Loucy (cell line): Measurements from ENCODE around the gene BAK1.
"Not testable (repeated sequence)": the region's sequence is repeated elsewhere in the genome, so short reads cannot be mapped to it uniquely, and the experiment has no call there.

Source experiments
- H2AFZ ChIP-seq: fragments of 200-600 bp; sonication (generic); 2 replicates; pipeline ENCODE4 v1.6.0; 2016; ENCODE audit warnings: antibody characterized with exemption, mild to moderate bottlenecking, low read length, moderate library complexity
- H3F3A ChIP-seq: fragments of 200-600 bp; 2 replicates; pipeline ENCODE4 v1.6.0; 2016; ENCODE audit warnings: antibody characterized with exemption, low read depth, mild to moderate bottlenecking
- H3K27me3 ChIP-seq: fragments of 200-600 bp; sonication (generic); 2 replicates; pipeline ENCODE4 v1.6.1; 2014; ENCODE audit warnings: low read length, mild to moderate bottlenecking; ENCODE audit not compliant: insufficient read depth, poor library complexity, severe bottlenecking
- H3K36me3 ChIP-seq: fragments of 200-600 bp; sonication (generic); 2 replicates; pipeline ENCODE4 v1.6.1; 2016; ENCODE audit warnings: low read length; ENCODE audit not compliant: insufficient read depth
- H3K4me1 ChIP-seq: fragments of 200-600 bp; sonication (generic); 2 replicates; pipeline ENCODE4 v1.5.1; 2014; ENCODE audit warnings: low read length, mild to moderate bottlenecking; ENCODE audit not compliant: insufficient read depth, poor library complexity, severe bottlenecking
- H3K4me2 ChIP-seq: fragments of 200-600 bp; sonication (generic); 2 replicates; pipeline ENCODE4 v1.6.0; 2014; ENCODE audit warnings: antibody characterized with exemption, low read length, low read depth, mild to moderate bottlenecking; ENCODE audit not compliant: poor library complexity, severe bottlenecking
- H3K4me3 ChIP-seq: fragments of 200-600 bp; sonication (generic); 2 replicates; pipeline ENCODE4 v1.5.1; 2014; ENCODE audit warnings: low read length, mild to moderate bottlenecking, mixed read lengths; ENCODE audit not compliant: poor library complexity, severe bottlenecking
- H3K79me2 ChIP-seq: fragments of 200-600 bp; sonication (generic); 2 replicates; pipeline ENCODE4 v1.6.1; 2014; ENCODE audit warnings: low read length; ENCODE audit not compliant: insufficient read depth
- H3K9ac ChIP-seq: fragments of 200-600 bp; sonication (generic); 2 replicates; pipeline ENCODE4 v1.6.0; 2014; ENCODE audit warnings: mild to moderate bottlenecking, low read depth, low read length, moderate library complexity; ENCODE audit not compliant: poor library complexity, severe bottlenecking
- H3K9me2 ChIP-seq: fragments of 200-600 bp; sonication (generic); replicated peaks from 2 replicates; pipeline ENCODE4 v1.6.1; 2016; ENCODE audit warnings: low read depth, low read length, mixed read lengths
- H3K9me3 ChIP-seq: fragments of 200-600 bp; sonication (generic); 2 replicates; pipeline ENCODE4 v1.6.1; 2014; ENCODE audit warnings: mild to moderate bottlenecking, antibody characterized with exemption, low read length, low read depth; ENCODE audit not compliant: insufficient read depth
- H4K20me1 ChIP-seq: fragments of 200-600 bp; sonication (generic); 2 replicates; pipeline ENCODE4 v1.6.0; 2014; ENCODE audit warnings: antibody characterized with exemption, low read length, mild to moderate bottlenecking; ENCODE audit not compliant: insufficient read depth, poor library complexity, severe bottlenecking
- CTCF ChIP-seq: fragments of 200-600 bp; sonication (generic); conservative IDR thresholded peaks from 2 replicates; pipeline ENCODE4 v1.5.1; 2014; ENCODE audit warnings: mild to moderate bottlenecking, antibody characterized with exemption, low read length
- EZH2phosphoT487 ChIP-seq: fragments of 200-600 bp; IDR thresholded peaks from 2 replicates; pipeline ENCODE4 v1.6.1; 2018; ENCODE audit warnings: antibody characterized with exemption, mild to moderate bottlenecking, moderate library complexity, borderline replicate concordance

Gene BAK1

GRCh38 chr6:33599413-33599938 lies 19.4 kb upstream of the BAK1 start:
- H3K4me1 ChIP-seq, result peaks cover 6% of the 10 kb centered on the region
- TF ChIP-seq CTCF, result no peak
- no peak for TF ChIP-seq EZH2phosphoT487
- no peaks in the 10 kb centered on the region for H3K79me2 ChIP-seq
- no peaks in the 10 kb centered on the region for H3F3A ChIP-seq
- H2AFZ ChIP-seq, result no peak overlapping the region
- no peaks in the 10 kb centered on the region for H3K27me3 ChIP-seq
- no peaks in the 10 kb centered on the region for H3K9me3 ChIP-seq
- no peak overlapping the region for H3K4me3 ChIP-seq
- no peak overlapping the region for H3K4me2 ChIP-seq
- no peak overlapping the region for H3K9ac ChIP-seq
- no peaks in the 10 kb centered on the region for H4K20me1 ChIP-seq
- no peaks in the 10 kb centered on the region for H3K9me2 ChIP-seq
- H3K36me3 ChIP-seq, result no peaks in the 10 kb centered on the region

DNA sequence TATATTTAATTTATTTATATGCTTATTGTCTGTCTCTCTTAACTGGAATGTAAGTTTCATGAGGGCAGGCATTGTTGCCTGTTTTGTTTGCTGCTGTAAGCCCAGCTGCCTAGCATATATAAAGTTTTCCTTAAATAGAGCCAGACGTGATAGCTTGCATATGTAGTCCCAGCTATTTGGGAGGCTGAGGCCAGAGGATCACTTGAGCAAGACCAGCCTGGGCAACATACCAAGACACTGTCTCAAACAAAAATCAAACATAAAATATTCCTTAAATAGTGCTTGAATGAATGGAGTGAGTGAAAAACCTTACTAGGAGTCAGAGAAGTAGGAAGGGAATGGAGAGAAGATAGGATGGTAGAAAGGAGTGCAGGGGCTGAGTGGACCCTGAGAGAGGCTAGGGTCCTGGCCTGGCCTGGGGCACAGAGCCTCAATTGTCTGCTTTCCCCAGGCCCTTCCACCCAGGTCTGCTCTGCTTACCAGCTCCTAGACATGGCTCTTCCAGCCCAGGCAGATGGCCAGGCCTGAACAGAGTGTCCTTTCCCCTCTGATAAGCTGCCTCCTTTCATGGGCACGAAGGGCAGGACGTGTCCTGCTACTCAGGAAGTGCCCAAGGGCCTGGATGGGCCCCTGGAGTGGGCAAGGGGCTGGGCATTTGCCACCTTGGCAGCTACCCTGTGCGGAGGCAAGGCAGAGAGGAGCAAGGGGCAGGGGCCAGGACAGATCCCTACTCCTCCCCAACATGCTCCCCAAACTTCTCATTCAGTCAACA lies 17.7 kb upstream of the BAK1 start:
- TF ChIP-seq EZH2phosphoT487, result no peak
- TF ChIP-seq CTCF, result no peak

DNA sequence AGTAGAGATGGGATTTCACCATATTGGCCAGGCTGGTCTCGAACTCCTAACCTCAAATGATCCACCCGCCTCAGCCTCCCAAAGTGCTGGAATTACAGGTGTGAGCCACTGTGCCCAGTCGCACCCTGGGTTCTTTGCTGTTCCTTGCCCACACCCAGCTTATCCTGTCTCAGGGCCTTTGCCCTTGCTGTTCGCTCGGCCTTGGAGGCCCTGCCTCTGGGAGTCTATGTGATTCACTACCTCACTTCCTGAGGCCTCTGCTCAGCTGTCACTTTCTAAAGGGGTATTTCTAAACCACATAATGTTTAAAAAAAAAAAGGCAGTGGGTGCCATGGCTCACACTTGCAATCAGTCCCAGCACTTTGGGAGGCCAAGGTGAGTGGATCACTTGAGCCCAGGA lies 16.8 kb upstream of the BAK1 start:
- not testable (repeated sequence) for H2AFZ ChIP-seq, H3K4me3 ChIP-seq, H4K20me1 ChIP-seq, H3K27me3 ChIP-seq, H3K4me1 ChIP-seq, H3K4me2 ChIP-seq, H3K9me3 ChIP-seq, H3K9ac ChIP-seq, H3F3A ChIP-seq, H3K9me2 ChIP-seq, H3K36me3 ChIP-seq, H3K79me2 ChIP-seq

More for the DNA sequence above, 17.7 kb upstream of the BAK1 start:
- Histone ChIP-seq H3K4me1 (peaks cover 6% of the 10 kb centered on the region), H3K9me2 (no peaks in the 10 kb centered on the region), H3K9ac (no peak overlapping the region), H3K4me2 (no peak overlapping the region), H3K9me3 (no peaks in the 10 kb centered on the region), H4K20me1 (no peaks in the 10 kb centered on the region), H3K4me3 (no peak overlapping the region), H3K79me2 (no peaks in the 10 kb centered on the region), H3F3A (no peaks in the 10 kb centered on the region), H2AFZ (no peak overlapping the region), H3K36me3 (no peaks in the 10 kb centered on the region), H3K27me3 (no peaks in the 10 kb centered on the region)
